Measurements from ENCODE around the gene RPS2.

GRCh38 chr16:1992704-1993317 lies 28.2 kb upstream of the RPS2 start:
- no peak for TF ChIP-seq POLR2A (IDR thresholded peaks at IDR 0.05; ENCODE audit: low read depth, low read length)
- TF ChIP-seq POLR2AphosphoS5 (IDR thresholded peaks at IDR 0.05; ENCODE audit: low read depth, low read length), result no peak
- TF ChIP-seq TAF1 (IDR thresholded peaks at IDR 0.05; ENCODE audit: low read depth, low read length), result no peak

All from GM12891 (cell line).